Measurements from ENCODE around the gene GAGE12G.
"Not testable (repeated sequence)": the region's sequence is repeated elsewhere in the genome, so short reads cannot be mapped to it uniquely, and the experiment has no call there.

DNA sequence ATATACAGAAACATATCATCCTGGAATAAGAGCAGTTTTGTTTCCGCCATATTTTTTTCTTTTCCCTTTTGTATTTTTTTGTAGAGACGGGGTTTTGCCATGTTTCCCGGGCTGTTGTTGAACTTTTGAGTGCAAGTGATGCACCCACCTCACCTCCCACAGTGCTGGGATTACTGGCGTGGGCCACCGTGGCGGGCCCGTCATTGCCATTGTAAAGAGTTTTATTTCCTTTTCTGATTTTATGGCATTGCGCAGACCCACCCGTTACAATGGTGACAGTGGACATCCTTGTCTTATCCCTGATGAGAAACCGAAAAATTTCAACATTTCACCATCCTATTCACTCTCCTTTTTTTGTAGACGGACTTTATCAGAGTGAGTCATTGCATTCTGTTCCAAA lies 1.5 kb upstream of the GAGE12G start:
- TF ChIP-seq POLR2A (IDR thresholded peaks at IDR 0.05), result not testable (repeated sequence)
- TF ChIP-seq, protein P1, sequence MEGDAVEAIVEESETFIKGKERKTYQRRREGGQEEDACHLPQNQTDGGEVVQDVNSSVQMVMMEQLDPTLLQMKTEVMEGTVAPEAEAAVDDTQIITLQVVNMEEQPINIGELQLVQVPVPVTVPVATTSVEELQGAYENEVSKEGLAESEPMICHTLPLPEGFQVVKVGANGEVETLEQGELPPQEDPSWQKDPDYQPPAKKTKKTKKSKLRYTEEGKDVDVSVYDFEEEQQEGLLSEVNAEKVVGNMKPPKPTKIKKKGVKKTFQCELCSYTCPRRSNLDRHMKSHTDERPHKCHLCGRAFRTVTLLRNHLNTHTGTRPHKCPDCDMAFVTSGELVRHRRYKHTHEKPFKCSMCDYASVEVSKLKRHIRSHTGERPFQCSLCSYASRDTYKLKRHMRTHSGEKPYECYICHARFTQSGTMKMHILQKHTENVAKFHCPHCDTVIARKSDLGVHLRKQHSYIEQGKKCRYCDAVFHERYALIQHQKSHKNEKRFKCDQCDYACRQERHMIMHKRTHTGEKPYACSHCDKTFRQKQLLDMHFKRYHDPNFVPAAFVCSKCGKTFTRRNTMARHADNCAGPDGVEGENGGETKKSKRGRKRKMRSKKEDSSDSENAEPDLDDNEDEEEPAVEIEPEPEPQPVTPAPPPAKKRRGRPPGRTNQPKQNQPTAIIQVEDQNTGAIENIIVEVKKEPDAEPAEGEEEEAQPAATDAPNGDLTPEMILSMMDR (IDR thresholded peaks at IDR 0.05), result not testable (repeated sequence)
